Tongue (tissue), 2 donors: ENCODE results near the gene CKAP2L. TPM values are rescaled to one million over a fixed set of nuclear protein-coding genes. Genes with fewer than 3 reads are reported as not detected.
A peak's percentile ranks its signal among the peaks of the same experiment; 100 is the strongest.

Source experiments
- DNase-seq: peaks from one replicate; pipeline ENCODE4 v3.0.0-alpha.2; 2015
- total RNA-seq: library from RNA; depleted of rRNA; stranded (reverse); fragments of >200 nt; gene quantifications from one replicate; pipeline ENCODE4 v1.2.3, GENCODE V29; 2014

CKAP2L gene
- 35.3 TPM for total RNA-seq

GRCh38 chr2:112764071-112765044 lies at the start of gene CKAP2L:
Gene CKAP2L, minus strand, starts transcription at chr2:112764609. Its CDS starts 11 bp downstream, at chr2:112764598.
- DNase-seq = peak; percentile 99

GRCh38 chr2:112813280-112813966 lies 49.0 kb upstream of the CKAP2L start:
- DNase-seq = no peak

DNA sequence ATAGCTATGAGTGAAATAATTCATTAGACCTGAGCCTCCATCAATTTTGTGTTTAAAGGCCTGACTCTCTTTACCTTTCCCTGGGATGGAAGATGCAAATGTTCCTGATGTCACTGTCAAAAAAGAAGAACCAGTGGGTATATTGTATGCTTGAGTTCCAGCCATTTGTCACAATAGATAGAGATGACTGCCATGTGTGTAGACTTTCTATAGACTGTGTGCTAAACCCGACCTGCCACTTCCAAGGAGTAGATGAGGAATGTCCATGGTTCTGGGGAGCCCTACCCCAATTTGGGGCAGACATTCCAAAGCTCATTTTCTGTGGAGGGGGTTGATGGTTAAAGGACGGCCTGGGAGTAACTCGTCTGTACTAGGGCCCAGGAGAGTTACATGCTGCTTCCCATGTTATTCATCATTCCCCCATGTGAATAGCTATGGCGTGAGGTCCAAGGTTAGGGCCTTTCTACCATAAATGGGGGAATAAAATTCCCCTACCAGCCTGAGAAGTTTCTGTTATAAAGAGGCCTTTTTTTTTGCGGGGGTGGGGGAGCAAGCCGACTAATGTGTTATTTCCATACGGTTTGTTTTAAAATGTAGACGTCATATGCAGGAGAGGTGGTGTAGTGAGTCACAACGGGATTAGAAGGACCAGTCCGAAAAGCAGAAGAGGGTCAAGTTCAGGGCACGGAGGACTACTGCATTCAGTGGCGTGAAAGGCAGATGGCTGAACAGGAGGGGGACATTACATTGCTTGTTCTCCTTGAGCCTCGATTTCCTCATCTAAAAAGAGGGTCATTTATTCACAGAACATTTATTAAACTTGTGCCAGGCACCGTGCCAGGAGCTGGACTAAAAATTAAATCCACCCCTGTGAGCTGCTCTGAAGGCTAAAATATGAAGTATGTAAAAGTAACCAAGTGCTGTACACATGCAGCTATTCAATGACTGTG lies 48.2 kb upstream of the CKAP2L start:
- DNase-seq = no peak

DNA sequence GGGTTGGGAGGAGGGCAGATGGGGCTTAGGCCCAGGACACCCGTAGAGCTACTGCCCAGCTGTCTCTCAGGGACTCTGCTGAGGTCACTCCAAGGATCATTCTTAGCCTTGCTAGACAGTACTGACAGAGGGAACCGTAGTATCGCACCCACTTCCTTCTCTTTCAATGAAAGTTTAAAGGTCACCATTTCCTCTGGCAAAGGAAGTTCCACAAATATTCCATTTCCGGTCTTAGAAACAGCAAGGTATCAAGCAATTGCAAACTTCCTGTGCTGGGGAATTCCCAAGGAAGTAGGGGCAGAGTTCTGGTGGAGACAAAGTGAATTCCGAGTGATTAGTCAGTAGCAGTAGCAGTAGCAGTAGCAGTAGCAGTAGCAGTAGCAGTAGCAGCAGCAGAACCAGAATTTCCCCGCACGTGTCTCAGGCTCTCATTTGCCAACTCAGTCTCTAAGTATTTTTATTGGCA lies 47.5 kb upstream of the CKAP2L start:
- DNase-seq = peak; percentile 22

DNA sequence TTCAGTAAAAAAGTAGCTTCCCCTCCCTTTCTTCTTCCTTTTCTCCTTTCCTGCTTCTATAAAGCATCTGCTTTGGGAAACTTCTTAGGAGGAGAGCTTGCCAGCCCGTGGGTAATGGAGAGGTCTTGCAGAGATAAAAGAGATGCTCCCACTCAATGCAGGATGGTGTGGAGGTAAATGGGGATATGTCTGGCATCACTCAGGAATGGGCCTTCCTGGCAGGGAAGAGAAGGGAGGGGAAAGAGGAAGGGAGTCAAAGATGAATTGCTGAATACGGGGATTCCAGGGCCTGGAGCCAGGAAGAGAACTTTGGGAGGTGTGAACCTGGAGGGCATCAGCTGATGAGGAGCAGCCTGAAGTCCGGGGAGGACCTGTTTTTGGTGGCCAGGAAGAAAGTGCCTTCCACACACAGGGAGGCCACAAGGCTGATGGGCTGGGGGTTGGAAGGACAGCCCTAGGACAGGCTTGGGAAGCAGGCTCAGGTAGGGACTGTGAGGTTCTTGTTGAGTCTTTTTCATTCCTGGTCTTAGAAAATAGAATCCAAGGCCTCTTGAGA lies 46.9 kb upstream of the CKAP2L start:
- DNase-seq = no peak

DNA sequence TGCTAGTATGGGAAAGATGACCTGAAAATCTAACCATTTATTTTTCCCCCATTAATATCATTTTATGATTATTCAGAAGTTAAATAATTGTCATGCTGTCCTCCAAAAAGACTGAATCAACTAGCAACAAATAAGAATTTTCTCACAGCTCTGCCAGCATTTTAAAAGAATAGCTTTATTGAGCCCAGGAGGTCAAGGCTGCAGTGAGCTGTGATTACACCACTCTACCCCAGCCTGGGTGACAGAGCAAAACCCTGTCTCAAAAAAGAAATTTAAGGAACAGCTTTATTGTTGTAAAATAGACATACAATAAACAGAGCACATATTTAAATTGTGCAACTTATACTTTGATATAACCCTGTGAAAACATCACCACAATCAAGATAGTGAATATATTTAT lies 44.7 kb upstream of the CKAP2L start:
- no peak for DNase-seq

DNA sequence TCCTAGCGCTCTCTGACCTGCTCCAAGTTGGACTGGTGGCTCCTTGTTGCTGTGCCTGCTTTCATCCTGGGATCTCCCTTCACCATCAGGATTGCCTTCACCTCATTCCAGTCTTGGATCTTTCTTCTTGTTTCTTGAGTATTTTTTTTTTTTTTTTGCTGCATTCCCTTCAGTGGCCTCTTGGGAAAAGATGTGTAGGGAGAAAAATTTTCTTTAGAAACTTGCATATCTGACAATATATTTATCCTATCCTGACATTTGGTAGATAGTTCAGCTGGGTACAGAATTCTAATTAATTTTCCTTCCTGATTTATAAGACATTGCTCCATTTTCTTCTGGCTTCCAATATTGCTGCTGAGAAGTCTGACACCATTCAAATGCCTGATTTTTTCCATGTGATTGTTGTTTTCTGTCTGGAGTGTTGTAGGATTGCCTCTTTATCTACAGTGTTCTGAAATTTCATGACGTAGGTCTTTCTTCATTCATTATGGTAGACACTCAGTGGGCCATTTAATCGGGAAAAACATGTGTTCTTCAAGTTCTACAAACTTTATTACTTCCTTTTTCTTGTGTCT lies 42.9 kb upstream of the CKAP2L start:
- DNase-seq = no peak

DNA sequence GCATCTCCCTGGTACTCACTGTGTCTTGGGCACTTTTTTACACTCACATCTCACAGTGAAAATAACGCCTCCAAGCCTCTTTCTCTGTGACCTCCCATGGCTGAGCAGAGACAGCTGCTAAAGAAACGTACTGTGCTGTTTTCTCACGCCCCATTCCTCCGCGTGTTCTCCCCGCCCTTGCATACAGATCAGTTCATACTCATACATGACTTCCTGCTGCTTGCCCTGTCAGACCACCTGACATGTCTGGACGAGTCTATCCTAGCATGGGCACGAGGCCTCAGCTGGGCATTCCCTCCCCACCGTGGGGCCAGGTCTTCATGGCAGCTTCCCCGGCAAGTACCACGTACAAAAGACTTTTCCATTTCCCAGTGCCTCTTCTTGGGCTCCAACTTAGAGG lies 41.1 kb upstream of the CKAP2L start:
- DNase-seq = peak; percentile 16

DNA sequence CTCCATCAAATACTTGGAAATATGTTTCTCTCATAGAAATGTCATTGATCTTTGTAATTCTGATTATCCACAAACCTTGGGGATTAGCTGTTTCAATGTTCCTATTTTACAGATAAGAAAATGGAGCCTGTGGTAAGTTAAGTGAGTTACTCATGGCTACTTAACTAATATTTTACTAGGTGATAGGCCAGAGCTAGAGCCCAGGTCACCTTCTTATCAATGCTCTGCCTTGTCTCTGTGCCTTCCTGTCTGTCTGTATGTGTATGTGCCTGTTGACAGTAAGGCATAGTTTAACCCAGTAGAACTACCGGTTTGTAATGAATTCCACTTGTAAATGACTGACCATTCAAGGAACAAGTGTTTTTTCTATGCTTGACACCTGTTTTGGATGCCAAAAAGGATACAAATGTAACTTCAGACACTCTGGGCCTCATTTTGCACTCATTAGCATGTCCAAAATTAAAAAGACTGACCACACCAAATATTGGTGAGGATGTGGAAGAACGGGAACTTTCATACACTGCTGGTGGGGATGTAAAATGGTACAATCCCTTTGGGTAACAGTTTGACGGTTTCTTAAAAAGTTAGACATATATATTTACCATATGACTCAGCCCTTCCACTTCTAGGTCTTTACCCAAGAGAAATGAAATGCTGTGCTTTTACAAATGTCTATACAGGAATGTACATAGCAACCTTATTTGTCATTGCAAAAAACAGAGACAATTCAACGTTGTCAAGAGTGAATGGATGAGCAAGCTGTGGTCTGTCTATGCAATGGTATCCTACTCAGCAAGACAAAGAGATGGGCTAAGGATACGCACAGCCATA lies 39.5 kb upstream of the CKAP2L start:
- DNase-seq = no peak

- no peak for DNase-seq
Measured at GRCh38 chr2:112800881-112801583, 36.6 kb upstream of the CKAP2L start.

DNA sequence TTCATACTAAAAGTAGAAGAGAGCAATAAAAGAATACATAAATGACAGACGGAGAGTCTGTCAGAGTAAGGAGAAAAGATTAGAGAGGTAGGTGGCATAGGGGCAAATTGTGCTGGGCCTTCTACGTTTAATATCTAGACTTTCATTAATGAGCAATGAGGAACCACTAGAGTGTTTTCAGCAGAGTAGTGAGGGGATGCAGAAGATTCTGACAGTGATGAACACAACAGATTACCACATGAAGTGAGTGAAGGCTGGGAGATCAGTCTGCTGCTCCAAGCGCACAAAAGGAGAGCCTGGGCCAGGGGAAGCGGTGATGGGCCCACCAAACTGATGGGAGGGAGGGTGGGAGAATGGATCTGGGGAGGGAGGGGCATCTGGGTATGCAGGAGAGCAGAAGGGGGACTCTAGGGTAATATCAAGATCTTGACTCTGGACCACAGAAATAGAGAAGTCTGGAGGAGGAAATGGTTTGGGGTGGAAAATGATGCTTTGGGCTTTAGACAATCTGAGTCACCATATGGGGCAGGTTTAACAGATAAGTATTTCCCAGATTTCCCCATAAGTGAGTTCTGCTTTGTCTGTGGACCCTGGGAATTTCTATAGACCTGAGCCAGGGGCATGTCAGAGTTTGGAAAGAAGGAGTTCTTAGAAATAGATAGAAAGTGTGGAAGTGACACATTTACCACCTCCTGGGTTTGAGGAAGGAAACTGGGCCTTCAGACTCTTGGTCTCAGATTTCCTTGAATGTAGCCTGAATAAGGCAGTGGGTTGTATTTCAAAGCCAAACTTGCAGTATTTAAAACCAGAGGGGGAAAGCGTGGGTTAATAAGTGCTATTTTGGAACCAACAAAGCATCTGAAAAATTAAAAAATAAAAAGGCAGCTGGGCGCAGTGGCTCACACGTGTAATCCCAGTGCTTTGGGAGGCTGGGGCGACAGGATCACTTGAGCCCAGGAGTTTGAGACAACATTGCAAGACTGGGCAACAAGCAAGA lies 34.9 kb upstream of the CKAP2L start:
- no peak for DNase-seq

DNA sequence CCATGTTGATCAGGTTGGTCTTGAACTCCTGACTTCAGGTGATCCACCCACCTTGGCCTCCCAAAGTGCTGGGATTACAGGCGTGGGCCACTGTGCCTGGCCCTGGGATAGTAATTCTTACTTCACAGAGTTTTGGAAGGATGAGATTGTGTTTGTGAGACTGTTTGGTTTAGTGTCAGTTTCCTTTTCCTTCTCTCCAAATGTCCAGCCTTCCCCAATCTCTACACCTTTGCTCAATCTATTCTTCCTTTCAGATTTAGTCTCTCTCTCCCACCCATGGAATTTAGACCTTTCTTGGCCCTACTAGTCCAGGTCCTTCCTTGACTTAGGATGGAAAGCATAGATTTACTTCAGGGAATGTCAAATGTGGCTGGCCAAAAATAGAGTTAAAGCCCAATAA lies 32.1 kb upstream of the CKAP2L start:
- DNase-seq = no peak

DNA sequence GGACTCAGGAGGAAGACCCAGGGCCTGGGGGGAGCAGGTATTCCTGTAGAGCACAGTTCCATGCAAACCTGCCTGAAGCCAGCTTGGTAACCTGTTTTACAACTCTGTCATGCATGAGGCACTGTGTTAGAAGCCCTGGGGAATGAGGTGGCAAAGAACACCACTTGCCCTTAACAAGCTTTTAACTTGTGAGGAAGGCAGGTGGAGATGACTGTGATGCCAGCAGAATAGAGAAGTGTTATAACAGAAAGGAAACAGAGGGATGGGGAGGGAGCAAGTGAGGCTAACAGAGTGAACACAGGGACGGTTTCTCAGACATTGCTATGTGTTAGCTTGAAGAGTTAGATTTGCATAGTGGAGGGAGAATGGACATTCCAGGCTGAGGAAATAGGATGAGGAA lies 31.4 kb upstream of the CKAP2L start:
- DNase-seq = peak; percentile 34

GRCh38 chr2:112794841-112795240 lies 30.4 kb upstream of the CKAP2L start:
- DNase-seq = no peak

DNA sequence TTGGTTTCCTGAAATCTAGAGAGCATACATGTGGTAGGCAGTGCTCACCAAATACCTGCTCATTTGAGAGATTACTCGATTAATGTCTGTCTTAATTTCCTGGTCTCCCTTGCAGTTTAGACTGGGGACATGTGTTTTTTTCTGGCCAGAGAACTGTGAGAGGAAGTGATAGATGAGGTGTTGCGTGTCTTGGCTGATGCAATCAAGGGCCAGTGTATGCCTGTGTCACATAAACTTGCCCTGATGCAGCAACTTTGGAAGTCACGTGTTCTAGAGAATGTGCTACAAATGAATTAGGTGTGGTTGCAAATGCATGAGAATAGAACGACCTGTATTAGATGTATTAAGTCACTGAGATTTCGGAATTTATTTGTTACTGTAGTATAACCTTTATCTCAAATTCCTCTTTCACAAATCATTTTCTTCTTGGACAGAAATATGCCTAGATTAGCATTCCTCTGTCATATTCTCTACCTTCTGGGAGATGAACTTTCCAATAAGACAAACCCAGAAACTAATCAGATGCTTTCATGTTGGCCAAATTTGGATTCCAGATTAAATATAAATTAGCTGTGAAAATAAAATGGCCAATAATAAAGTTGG lies 29.8 kb upstream of the CKAP2L start:
- peak; percentile 15 for DNase-seq

- DNase-seq = no peak
Measured at GRCh38 chr2:112793449-112793978, 29.1 kb upstream of the CKAP2L start.

DNA sequence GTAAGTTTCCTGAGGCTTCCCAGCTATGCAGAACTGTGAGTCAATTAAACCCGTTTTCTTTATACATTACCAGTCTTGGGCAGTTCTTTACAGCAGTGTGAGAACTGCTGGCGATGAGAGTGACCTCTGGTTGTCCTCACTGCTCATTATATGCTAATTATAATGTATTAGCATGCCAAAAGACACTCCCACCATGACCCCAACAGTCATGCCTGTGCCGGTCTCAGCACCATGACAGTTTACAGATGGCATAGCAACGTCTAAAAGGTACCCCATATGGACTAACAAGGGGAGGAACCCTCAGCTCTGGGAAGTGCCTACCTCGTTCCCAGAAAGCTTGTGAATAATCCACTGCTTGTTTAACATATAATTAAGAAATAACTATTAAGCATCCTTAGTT lies 28.0 kb upstream of the CKAP2L start:
- no peak for DNase-seq

DNA sequence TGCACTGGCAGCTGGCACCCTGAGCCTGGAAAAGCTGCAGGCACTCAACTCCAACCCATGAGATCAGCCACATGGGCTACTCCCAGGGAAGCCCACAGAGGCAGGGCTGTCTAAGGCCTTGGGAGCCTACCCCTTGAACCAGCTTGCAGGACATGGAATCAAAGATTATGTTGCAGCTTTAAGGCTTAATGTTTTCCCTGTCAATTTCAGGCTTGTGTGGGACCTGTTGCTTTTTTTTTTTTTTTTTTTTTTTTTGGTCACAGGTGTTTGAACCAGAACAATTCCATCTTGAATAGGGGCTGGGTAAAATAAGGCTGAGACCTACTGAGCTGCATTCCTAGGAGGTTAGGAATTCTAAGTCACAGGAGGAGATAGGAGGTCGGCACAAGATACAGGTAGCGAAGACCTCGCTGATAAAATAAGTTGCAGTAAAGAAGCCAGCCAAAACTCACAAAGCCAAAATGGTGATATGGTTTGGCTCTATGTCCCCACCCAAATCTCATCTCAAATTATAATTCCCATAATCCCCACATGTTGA lies 27.4 kb upstream of the CKAP2L start:
- DNase-seq = no peak
